ENCODE data around the gene IL12RB2. TPM values are rescaled to one million over a fixed set of nuclear protein-coding genes. Genes with fewer than 3 reads are reported as not detected.

The IL12RB2 gene
- total RNA-seq, 1 donor from 2014 or later, result 221 TPM

DNA sequence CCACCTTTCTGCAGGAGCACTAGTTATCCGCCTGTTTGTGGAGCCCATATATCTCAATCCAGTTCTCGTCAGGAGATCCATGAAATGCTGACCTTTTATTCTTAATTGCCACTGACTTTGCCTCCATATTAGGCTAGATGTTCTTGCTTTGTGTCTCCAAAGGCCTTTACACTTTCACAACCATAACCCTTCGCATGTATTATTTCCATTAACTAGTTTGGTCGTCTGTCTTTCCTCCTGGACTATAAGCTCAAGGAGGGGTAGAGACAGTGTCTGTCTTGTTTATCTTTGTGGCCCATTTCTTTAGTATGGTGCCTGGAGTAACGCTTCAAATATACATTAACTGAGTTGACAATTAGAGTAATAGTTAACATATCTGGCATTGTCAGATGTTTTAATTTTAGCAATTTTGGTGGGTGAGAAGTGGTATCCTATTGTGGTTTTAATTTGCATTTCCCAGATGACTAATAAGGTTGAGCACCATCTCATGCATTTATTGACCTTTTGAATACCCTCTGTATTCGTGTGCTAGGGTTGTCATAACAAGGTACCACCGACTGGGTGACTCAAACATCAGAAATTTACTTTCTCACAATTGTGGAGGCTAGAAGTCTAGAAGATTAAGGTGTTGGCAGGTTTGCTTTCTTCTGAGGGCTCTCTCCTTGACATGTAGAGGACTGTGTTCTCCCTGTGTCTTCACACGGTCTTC is 21.7 kb upstream of the IL12RB2 start:
- Mint-ChIP-seq H3K36me3 (ENCODE audit: low read depth) (peaks cover 7% of the 10 kb centered on the region), H3K9me3 (peaks cover 4% of the 10 kb centered on the region), H3K27me3 (ENCODE audit: insufficient read depth) (no peaks in the 10 kb centered on the region), H3K4me1 (ENCODE audit: low read depth) (peaks cover 61% of the 10 kb centered on the region), H3K4me3 (peak overlapping the region; percentile 5), H3K27ac (peak overlapping the region; percentile 79)
- intact Hi-C loops (cut with micrococcal nuclease), result loop anchor here (1.0 to 5.0 kb wide), 7 partner anchors 8 to 114 kb away; no protein-coding TSS in a partner anchor
- DNase-seq (ENCODE audit: low spot score), result no peak

DNA sequence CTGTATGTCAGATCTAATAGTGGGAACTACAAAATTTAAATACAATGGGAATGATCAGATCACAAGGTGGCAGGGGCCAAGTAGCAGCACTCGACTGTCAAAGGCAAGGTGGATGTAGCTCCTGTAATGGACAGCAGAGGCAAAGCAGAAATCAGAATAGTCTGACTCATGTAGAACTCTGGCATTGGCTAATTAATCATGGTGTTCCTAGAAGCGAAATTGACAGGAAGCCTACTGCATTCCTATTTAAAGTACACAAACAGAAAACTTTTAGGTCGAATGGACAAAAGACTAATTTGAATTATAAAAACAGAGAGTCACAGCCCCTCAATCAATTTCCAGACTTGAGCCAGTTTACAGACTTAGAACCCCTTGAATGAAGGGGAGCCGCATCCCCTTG is 17.4 kb upstream of the IL12RB2 start:
- H3K4me1 Mint-ChIP-seq (ENCODE audit: low read depth), result peaks cover 75% of the 10 kb centered on the region
- H3K36me3 Mint-ChIP-seq (ENCODE audit: low read depth), result peaks cover 26% of the 10 kb centered on the region
- no peak overlapping the region for H3K4me3 Mint-ChIP-seq
- intact Hi-C loops (cut with micrococcal nuclease), result no loop called here
- peaks cover 24% of the 10 kb centered on the region for H3K9me3 Mint-ChIP-seq
- DNase-seq (ENCODE audit: low spot score), result no peak
- no peak overlapping the region for H3K27ac Mint-ChIP-seq
- no peaks in the 10 kb centered on the region for H3K27me3 Mint-ChIP-seq (ENCODE audit: insufficient read depth)

DNA sequence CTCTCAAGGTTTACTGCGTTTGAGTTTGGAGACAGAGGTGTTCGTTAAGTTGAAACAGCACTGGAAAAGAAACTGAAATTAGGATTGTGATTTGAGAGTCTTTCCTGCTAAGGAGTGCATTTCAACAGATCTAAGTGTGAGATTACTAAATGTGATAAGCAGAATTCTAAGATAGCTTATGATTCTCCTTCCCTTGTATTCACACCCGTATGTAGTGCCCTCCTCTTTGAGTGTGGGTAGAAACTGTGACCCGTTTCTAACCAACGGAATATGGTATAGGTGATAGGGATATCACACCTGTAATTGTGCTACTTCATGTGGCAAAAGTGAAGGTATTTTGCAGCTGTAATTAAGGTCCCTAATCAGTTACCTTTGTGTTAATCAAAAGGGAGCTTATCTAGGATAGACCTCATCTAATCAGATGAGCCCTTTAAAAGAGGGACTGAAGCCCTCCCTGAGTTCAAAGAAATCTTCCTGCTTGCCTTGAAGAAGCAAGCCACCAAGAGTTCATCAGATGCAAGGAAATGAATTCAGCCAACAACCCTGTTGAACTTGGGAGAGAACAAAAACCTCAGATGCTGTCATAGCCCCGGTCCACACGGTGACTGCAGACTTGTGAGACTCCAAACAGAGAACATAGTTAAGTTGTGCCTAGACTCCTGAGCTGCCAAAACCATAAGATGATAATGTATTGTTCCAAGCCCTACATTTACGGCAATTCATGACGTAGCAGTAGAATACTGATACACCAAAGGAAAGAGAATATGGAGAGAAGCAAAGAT is 12.6 kb upstream of the IL12RB2 start:
- H3K27me3 Mint-ChIP-seq (ENCODE audit: insufficient read depth), result no peaks in the 10 kb centered on the region
- H3K4me3 Mint-ChIP-seq, result peak overlapping the region; percentile 77
- no peak for DNase-seq (ENCODE audit: low spot score)

DNA sequence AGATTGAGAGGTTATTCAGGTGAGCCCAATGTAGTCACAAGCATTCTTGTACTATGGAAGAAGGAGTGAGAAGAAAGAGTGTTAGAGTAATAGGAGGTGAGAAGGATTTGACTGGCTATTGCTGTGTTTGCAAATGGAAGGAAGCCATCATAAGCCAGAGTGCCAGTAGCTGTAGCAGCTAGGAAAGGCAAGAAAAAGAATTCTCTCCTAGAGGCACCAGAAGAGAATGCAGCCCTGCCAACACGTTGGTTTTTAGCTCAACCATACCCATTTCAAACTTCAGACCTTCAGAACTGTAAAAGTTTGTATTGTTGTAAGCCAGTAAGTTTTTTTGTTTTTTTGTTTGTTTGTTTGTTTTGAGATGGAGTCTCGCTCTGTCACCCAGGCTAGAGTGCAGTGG is 8.9 kb upstream of the IL12RB2 start:
- Mint-ChIP-seq H3K36me3 (ENCODE audit: low read depth) (peaks cover 6% of the 10 kb centered on the region), H3K27ac (no peak overlapping the region), H3K9me3 (peaks cover 5% of the 10 kb centered on the region), H3K4me1 (ENCODE audit: low read depth) (peaks cover 90% of the 10 kb centered on the region), H3K4me3 (no peak overlapping the region), H3K27me3 (ENCODE audit: insufficient read depth) (no peaks in the 10 kb centered on the region)
- DNase-seq (ENCODE audit: low spot score), result no peak
- intact Hi-C loops (cut with micrococcal nuclease), result no loop called here

More for the DNA sequence above, 12.6 kb upstream of the IL12RB2 start:
- Mint-ChIP-seq H3K4me1 (ENCODE audit: low read depth) (peaks cover 73% of the 10 kb centered on the region), H3K36me3 (ENCODE audit: low read depth) (peaks cover 26% of the 10 kb centered on the region), H3K27ac (peak overlapping the region; percentile 98), H3K9me3 (peaks cover 29% of the 10 kb centered on the region)
- intact Hi-C loops (cut with micrococcal nuclease), result loop anchor here (1.0 to 2.0 kb wide), 3 partner anchors 9 to 20 kb away; no protein-coding TSS in a partner anchor

DNA sequence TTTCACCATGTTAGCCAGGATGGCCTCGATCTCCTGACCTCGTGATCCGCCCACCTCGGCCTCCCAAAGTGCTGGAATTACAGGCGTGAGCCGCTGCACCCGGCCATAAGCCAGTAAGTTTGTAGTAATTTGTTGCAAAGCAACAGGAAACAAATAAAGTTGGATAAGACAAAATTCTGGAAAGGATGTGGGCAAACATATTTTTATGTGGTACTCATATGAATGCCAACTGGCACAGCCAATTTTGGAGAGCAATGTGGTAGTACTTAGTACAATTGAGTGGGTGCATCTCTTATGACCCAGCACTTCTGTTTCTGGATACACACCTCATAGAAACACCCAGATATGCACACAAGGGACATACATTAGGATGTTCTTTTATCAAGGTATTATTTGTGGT is 8.4 kb upstream of the IL12RB2 start:
- Mint-ChIP-seq H3K4me3 (no peak overlapping the region), H3K36me3 (ENCODE audit: low read depth) (peaks cover 9% of the 10 kb centered on the region), H3K27me3 (ENCODE audit: insufficient read depth) (no peaks in the 10 kb centered on the region), H3K4me1 (ENCODE audit: low read depth) (peaks cover 90% of the 10 kb centered on the region), H3K9me3 (peaks cover 5% of the 10 kb centered on the region), H3K27ac (peak overlapping the region; percentile 21)
- intact Hi-C loops (cut with micrococcal nuclease), result no loop called here
- no peak for DNase-seq (ENCODE audit: low spot score)

DNA sequence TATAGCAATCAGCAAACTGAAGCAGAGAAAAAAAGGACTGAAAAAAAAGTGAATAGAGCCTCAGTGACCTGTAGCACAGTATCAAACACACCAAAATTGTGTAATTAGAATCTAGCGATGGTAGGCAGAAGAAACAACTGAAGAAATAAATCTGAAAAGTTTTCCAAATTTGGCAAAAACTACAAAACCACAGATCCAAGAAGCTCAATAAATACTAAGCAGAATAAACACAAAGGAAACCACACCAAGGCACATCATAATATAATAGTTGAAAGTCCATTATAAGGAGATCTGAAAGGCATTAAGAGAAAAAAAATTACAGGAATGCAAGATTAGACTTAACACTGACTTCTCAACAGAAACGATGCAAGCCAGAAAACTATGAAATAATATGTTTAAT is 7.1 kb upstream of the IL12RB2 start:
- peaks cover 5% of the 10 kb centered on the region for H3K9me3 Mint-ChIP-seq
- no peaks in the 10 kb centered on the region for H3K27me3 Mint-ChIP-seq (ENCODE audit: insufficient read depth)
- H3K27ac Mint-ChIP-seq, result peak overlapping the region; percentile 63
- DNase-seq (ENCODE audit: low spot score), result no peak
- peak overlapping the region; percentile 35 for H3K4me3 Mint-ChIP-seq
- peaks cover 8% of the 10 kb centered on the region for H3K36me3 Mint-ChIP-seq (ENCODE audit: low read depth)
- H3K4me1 Mint-ChIP-seq (ENCODE audit: low read depth), result peaks cover 88% of the 10 kb centered on the region
- intact Hi-C loops (cut with micrococcal nuclease), result loop anchor here (5.0 kb wide), 1 partner anchor 963 kb away; no protein-coding TSS in a partner anchor

DNA sequence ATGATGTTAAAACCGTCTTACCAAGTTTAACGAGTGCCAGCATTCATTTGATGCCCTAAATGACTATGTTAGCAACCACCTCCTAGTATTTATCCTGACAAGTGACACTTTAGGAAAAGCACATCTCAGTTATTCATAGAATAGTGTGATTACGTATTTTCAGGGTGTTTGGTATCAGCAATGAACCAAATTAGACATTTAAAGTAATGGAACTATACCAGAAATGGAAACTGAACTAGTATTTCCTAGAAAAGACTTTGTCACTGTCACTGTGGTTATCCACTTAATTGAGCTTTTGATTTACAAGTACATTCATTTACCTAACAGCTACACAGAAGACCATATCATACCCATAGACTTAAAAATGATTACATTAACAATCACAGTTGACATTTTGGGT is 3.6 kb upstream of the IL12RB2 start:
- Mint-ChIP-seq H3K9me3 (no peaks in the 10 kb centered on the region), H3K4me3 (peak overlapping the region; percentile 83), H3K36me3 (ENCODE audit: low read depth) (peaks cover 12% of the 10 kb centered on the region), H3K4me1 (ENCODE audit: low read depth) (peaks cover 77% of the 10 kb centered on the region), H3K27ac (peak overlapping the region; percentile 99), H3K27me3 (ENCODE audit: insufficient read depth) (no peaks in the 10 kb centered on the region)
- intact Hi-C loops (cut with micrococcal nuclease), result loop anchor here (1.0 to 5.0 kb wide), 12 partner anchors 9 to 967 kb away; partner anchors contain the start of genes GADD45A and SERBP1
- DNase-seq (ENCODE audit: low spot score), result no peak

DNA sequence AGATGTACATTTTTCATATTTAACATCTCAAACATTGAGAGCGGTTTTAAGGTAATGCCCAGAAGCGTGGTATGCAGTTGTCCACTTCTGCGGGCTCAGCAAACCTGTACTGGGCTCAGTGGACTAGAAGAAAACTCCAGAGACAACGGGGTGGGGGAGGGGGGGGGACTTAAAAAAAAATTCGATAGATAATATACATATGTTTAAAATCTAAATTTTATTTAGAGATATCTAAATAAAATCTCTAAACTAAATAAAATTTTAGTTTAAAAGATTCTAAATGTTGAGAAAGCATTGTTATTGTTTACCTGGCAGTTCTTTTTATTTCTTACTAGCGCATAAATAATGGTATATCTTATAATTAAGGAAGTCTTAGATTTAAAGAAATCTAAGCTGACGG is 1.1 kb upstream of the IL12RB2 start:
- peak overlapping the region; percentile 98 for H3K27ac Mint-ChIP-seq
- no peaks in the 10 kb centered on the region for H3K27me3 Mint-ChIP-seq (ENCODE audit: insufficient read depth)
- peaks cover 35% of the 10 kb centered on the region for H3K36me3 Mint-ChIP-seq (ENCODE audit: low read depth)
- H3K4me1 Mint-ChIP-seq (ENCODE audit: low read depth), result peaks cover 55% of the 10 kb centered on the region
- no peaks in the 10 kb centered on the region for H3K9me3 Mint-ChIP-seq
- DNase-seq (ENCODE audit: low spot score), result no peak
- peak overlapping the region; percentile 93 for H3K4me3 Mint-ChIP-seq
- intact Hi-C loops (cut with micrococcal nuclease), result no loop called here

DNA sequence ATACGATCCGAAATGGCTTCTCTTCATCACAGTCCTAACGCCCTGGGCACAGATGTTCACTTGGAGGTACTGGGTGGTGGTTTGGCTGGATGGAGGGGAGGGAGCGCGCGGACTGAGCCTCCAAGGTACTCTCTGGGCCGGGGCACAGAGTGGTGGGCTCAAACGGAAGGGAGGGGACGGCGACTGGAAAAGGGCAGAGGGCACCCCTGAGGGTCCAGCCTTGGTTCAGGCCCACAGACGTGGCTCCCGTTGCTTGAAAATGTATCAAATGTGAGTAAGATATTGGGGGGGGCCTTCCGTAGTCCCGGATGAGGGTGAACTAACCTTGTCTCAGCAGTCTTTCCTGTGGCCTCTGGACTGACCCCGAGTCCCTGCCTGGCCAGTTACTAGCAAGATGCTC is 463 bp downstream of the IL12RB2 start:
- peaks cover 39% of the 10 kb centered on the region for H3K4me1 Mint-ChIP-seq (ENCODE audit: low read depth)
- peak overlapping the region; percentile 100 for H3K4me3 Mint-ChIP-seq
- intact Hi-C loops (cut with micrococcal nuclease), result no loop called here
- H3K9me3 Mint-ChIP-seq, result no peaks in the 10 kb centered on the region
- DNase-seq (ENCODE audit: low spot score), result no peak
- H3K27me3 Mint-ChIP-seq (ENCODE audit: insufficient read depth), result no peaks in the 10 kb centered on the region
- H3K36me3 Mint-ChIP-seq (ENCODE audit: low read depth), result peaks cover 50% of the 10 kb centered on the region
- peak overlapping the region; percentile 100 for H3K27ac Mint-ChIP-seq

DNA sequence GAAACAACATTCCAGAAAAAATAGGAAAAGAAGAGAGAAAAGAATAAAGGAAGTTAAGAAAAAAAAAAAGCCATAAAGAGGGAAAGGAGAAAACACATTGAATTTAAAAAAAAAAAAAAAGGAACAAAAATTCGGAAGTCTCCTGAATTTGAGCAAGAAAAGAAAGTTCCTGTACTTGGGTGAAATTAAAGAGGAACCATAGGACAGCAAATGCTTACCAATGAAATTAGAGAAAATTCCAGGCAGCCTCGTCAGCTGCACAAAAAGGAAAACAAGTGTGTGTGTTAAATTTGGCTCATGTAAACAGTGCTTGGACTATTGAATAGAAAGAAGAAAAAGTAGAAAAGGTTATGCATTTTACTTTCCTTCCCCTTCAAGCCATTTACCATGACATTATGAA is 4.9 kb downstream of the IL12RB2 start:
- Mint-ChIP-seq H3K9me3 (no peaks in the 10 kb centered on the region), H3K4me3 (peak overlapping the region; percentile 100), H3K36me3 (ENCODE audit: low read depth) (peaks cover 70% of the 10 kb centered on the region), H3K27me3 (ENCODE audit: insufficient read depth) (no peaks in the 10 kb centered on the region), H3K4me1 (ENCODE audit: low read depth) (no peaks in the 10 kb centered on the region), H3K27ac (peak overlapping the region; percentile 97)
- intact Hi-C loops (cut with micrococcal nuclease), result loop anchor here (5.0 kb wide), 1 partner anchor 380 kb away; no protein-coding TSS in a partner anchor
- DNase-seq (ENCODE audit: low spot score), result no peak

DNA sequence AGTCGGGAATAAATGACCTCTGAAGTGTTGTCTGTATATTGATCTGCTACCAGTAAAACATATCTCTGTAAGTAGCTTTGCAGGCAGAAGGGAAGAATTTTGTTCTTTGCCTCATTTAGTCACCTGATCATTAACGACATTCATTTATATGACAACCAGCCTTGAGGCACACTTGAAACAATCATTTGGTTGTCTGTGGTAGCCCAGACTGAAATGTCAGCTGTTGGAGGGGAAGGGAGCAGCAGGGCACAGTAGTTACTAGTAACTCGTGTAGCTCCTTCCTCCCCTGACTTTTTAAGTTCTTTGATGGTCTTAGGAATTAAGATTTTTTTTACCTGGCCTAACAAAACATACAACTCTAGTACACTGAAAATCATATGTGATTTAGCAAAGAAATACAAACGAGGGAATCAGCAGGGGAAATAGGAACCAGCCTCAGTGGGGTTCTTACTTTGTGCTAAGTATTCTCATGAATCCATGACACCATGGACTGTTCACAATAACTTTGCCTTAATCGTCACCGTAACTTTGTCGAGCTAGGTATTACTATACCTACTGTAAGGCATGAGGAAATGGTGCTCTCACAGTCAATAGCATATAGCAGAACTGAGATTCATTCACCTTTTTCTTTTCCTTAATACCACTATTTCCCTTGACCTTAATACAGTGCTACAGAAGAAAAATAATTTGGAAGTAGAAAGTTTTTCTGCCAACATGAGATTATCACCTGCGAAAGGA is 6.4 kb downstream of the IL12RB2 start:
- Mint-ChIP-seq H3K4me1 (ENCODE audit: low read depth) (peaks cover under 1% of the 10 kb centered on the region), H3K27ac (peak overlapping the region; percentile 97), H3K27me3 (ENCODE audit: insufficient read depth) (no peaks in the 10 kb centered on the region), H3K4me3 (peak overlapping the region; percentile 100), H3K36me3 (ENCODE audit: low read depth) (peaks cover 61% of the 10 kb centered on the region), H3K9me3 (no peaks in the 10 kb centered on the region)
- intact Hi-C loops (cut with micrococcal nuclease), result loop anchor here (1.0 to 5.0 kb wide), 7 partner anchors 10 to 382 kb away; no protein-coding TSS in a partner anchor
- DNase-seq (ENCODE audit: low spot score), result no peak

DNA sequence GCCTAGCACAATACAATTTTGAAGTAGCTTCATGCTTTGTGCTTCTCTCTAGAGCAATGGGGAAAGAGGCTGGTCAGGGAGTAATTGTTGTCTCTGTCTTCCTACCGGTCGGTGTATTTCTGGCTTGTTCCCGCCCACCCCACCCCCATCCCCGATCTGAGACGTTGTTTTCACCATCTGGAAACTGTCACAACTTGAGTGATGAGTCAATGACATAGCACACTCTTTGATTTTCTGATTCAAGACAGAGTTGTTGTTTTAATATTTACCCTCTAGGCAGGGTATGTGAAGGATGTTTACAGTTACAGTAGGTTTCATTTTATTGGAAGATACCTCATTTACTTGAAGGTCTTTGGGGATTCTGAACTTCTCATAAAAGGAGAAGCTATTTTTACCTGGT is 7.0 kb downstream of the IL12RB2 start:
- intact Hi-C loops (cut with micrococcal nuclease), result loop anchor here (1.0 to 5.0 kb wide), 7 partner anchors 10 to 382 kb away; no protein-coding TSS in a partner anchor
- DNase-seq (ENCODE audit: low spot score), result no peak
- Mint-ChIP-seq H3K9me3 (no peaks in the 10 kb centered on the region), H3K4me1 (ENCODE audit: low read depth) (peaks cover 6% of the 10 kb centered on the region), H3K27me3 (ENCODE audit: insufficient read depth) (no peaks in the 10 kb centered on the region), H3K36me3 (ENCODE audit: low read depth) (peaks cover 60% of the 10 kb centered on the region), H3K27ac (peak overlapping the region; percentile 97), H3K4me3 (peak overlapping the region; percentile 100)

Measured in activated T-helper 1 cell treated with anti-CD3 and anti-CD28 coated beads, Interleukin-12 subunit alpha, Interleukin-12 subunit beta, Interleukin-2, Interleukin-4 antibody, amounts not matched to agents 30 ng/mL and 10 ng/mL and 1 ng/mL, durations not matched to agents 14 hours and 24 hours and 36 hours (primary cell).